Natural killer cell (primary cell): ENCODE results near the gene NME7. TPM values are rescaled to one million over a fixed set of nuclear protein-coding genes. Genes with fewer than 3 reads are reported as not detected.
"Not testable (repeated sequence)": the region's sequence is repeated elsewhere in the genome, so short reads cannot be mapped to it uniquely, and the experiment has no call there.

Source experiments
- ATAC-seq, 3 donors: fragments of 150-1000 bp in 2 of 3; fragments of 200-7000 bp in 1 of 3; cut with Tn5 transposase; 1 replicate in 1 of 3; 2 replicates in 2 of 3; pipeline ENCODE4 v1.10.0; 2021; ENCODE audit warnings: mild to moderate bottlenecking in 2 of 3, moderate library complexity in 2 of 3
- DNase-seq, 2 donors: peaks; one replicate each; pipeline versions ENCODE4 v3.0.0 to v3.0.0-alpha.2; 2013 to 2021; ENCODE audit warnings: mixed read lengths in 1 of 2
- H3K27ac ChIP-seq: one replicate; pipeline ENCODE4 v1.5.1; 2013; ENCODE audit warnings: mild to moderate bottlenecking, low read length
- H3K27me3 ChIP-seq: one replicate; pipeline ENCODE4 v1.6.1; 2013; ENCODE audit warnings: low read length; ENCODE audit not compliant: control insufficient read depth, insufficient read depth
- H3K36me3 ChIP-seq: one replicate; pipeline ENCODE4 v1.6.1; 2013; ENCODE audit warnings: low read length; ENCODE audit not compliant: control insufficient read depth, insufficient read depth
- H3K4me1 ChIP-seq: one replicate; pipeline ENCODE4 v1.6.1; 2013; ENCODE audit warnings: low read length; ENCODE audit not compliant: control insufficient read depth, insufficient read depth
- H3K4me3 ChIP-seq: one replicate; pipeline ENCODE4 v1.5.1; 2013; ENCODE audit warnings: low read length
- H3K9me3 ChIP-seq: one replicate; pipeline ENCODE4 v1.6.1; 2013; ENCODE audit warnings: low read length; ENCODE audit not compliant: control insufficient read depth, insufficient read depth
- H3K27ac Mint-ChIP-seq, 2 donors: one replicate each; pipeline ENCODE4 v1.8.0; 2022; ENCODE audit warnings: mild to moderate bottlenecking in 2 of 2, mixed read lengths in 2 of 2, moderate library complexity in 1 of 2
- H3K27me3 Mint-ChIP-seq, 2 donors: one replicate each; pipeline ENCODE4 v1.8.0; 2022; ENCODE audit warnings: low read depth in 2 of 2, mixed read lengths in 2 of 2
- H3K36me3 Mint-ChIP-seq: one replicate; pipeline ENCODE4 v1.8.0; 2022; ENCODE audit warnings: mixed read lengths
- H3K4me1 Mint-ChIP-seq, 2 donors: one replicate each; pipeline ENCODE4 v1.8.0; 2022; ENCODE audit warnings: mixed read lengths in 2 of 2
- H3K4me3 Mint-ChIP-seq: one replicate; pipeline ENCODE4 v1.8.0; 2022; ENCODE audit warnings: mild to moderate bottlenecking, moderate library complexity, mixed read lengths
- H3K9me3 Mint-ChIP-seq, 2 donors: one replicate each; pipeline ENCODE4 v1.8.0; 2022; ENCODE audit warnings: mixed read lengths in 2 of 2
- CTCF ChIP-seq: fragments of 200-600 bp; IDR thresholded peaks from one replicate; pipeline ENCODE4 v1.8.0; 2022; ENCODE audit warnings: antibody characterized with exemption
- WGBS: methylation state at CpG from one replicate; pipeline ENCODE4 v1.1.7; 2013; ENCODE audit warnings: missing lambda C conversion rate; ENCODE audit not compliant: insufficient coverage; 5-methylcytosine and 5-hydroxymethylcytosine counted together
- intact Hi-C: fragments of 100-400 bp; cut with micrococcal nuclease; formaldehyde crosslinking; loops from one replicate; pipeline ENCODE4 v1.14.2; 2022
- total RNA-seq, 4 donors: library from RNA; stranded (reverse); fragments of 120-200 nt in 1 of 4; gene quantifications; one replicate each; pipeline versions ENCODE4 v1.2.3 to v1.2.4, GENCODE V29; 2013 to 2022

NME7 gene
- total RNA-seq, 3 donors from 2014 or later (not counting 1 experiment from before 2014, with no cell fraction given) = 5.2 to 9.9 (median 9.8) TPM

GRCh38 chr1:169184812-169185211, 182.8 kb downstream of the NME7 start:
- Mint-ChIP-seq H3K4me1 (no peaks in the 10 kb centered on the region), H3K27ac (no peak overlapping the region), H3K27me3 (no peaks in the 10 kb centered on the region), H3K9me3 (no peaks in the 10 kb centered on the region), H3K4me3 (no peak overlapping the region), H3K36me3 (no peaks in the 10 kb centered on the region)
- WGBS = 50% methylated on average over 1 of the region's 1 CpG
- H3K27me3 ChIP-seq = no peaks in the 10 kb centered on the region
- H3K9me3 ChIP-seq = no peaks in the 10 kb centered on the region
- TF ChIP-seq CTCF = no peak
- no peaks in the 10 kb centered on the region for H3K36me3 ChIP-seq
- no peaks in the 10 kb centered on the region for H3K4me1 ChIP-seq
- no peak overlapping the region for H3K27ac ChIP-seq
- DNase-seq = no peak
- ATAC-seq = no peak
- no peak overlapping the region for H3K4me3 ChIP-seq
- intact Hi-C loops = no loop called here

DNA sequence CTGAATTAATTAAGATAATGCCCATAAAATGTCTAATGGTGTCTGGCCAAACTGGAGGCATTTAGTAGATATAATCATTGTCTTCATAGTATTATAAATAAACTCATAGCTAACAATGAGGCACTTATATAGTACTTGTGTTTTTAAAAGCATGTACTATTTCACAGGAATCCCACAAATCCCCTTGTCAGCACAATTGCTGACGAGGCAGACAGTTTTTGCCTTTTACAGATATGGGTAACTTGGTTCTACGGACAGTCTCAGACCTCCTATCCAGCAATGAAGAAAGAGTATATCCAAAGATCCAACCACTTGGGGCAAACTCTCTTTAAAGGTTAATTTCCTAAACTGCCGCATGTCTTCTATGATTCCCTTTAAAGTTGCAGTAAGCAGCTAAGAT, 187.4 kb downstream of the NME7 start:
- ATAC-seq (no peak), DNase-seq (no peak)
- Histone ChIP-seq H3K27ac (no peak overlapping the region), H3K9me3 (no peaks in the 10 kb centered on the region), H3K4me3 (no peak overlapping the region), H3K27me3 (no peaks in the 10 kb centered on the region), H3K4me1 (no peaks in the 10 kb centered on the region), H3K36me3 (no peaks in the 10 kb centered on the region)
- Mint-ChIP-seq H3K27me3 (no peaks in the 10 kb centered on the region), H3K27ac (no peak overlapping the region), H3K9me3 (no peaks in the 10 kb centered on the region), H3K36me3 (no peaks in the 10 kb centered on the region), H3K4me3 (no peak overlapping the region), H3K4me1 (no peaks in the 10 kb centered on the region)
- WGBS = 98% methylated on average over 3 of the region's 3 CpGs
- no peak for TF ChIP-seq CTCF
- intact Hi-C loops = no loop called here

DNA sequence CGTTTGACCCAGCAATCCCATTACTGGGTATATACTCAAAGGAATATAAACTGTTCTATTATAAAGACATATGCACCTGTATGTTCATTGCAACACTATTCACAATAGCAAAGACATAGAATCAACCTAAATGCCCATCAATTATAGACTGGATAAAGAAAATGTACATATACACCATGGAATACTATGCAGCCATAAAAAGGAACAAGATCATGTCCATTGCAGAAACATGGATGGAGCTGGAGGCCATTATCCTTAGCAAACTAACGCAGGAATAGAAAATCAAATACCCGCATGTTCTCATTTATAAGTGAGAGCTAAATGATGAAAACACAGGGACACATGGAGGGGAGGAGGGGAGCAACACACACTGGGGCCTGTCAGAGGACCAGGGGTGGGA, 188.2 kb downstream of the NME7 start:
- DNase-seq, H3K9me3 Mint-ChIP-seq, ATAC-seq, intact Hi-C loops, H3K4me1 ChIP-seq, H3K27ac Mint-ChIP-seq, H3K27me3 Mint-ChIP-seq, H3K36me3 ChIP-seq, H3K27ac ChIP-seq, H3K4me3 Mint-ChIP-seq, H3K27me3 ChIP-seq, H3K9me3 ChIP-seq, H3K36me3 Mint-ChIP-seq, H3K4me1 Mint-ChIP-seq, H3K4me3 ChIP-seq: not testable (repeated sequence)
- WGBS = 97% methylated on average over 2 of the region's 3 CpGs

- Mint-ChIP-seq H3K27ac (no peak overlapping the region), H3K36me3 (no peaks in the 10 kb centered on the region), H3K4me3 (no peak overlapping the region), H3K27me3 (no peaks in the 10 kb centered on the region), H3K9me3 (no peaks in the 10 kb centered on the region), H3K4me1 (no peaks in the 10 kb centered on the region)
- Histone ChIP-seq H3K36me3 (no peaks in the 10 kb centered on the region), H3K27ac (no peak overlapping the region), H3K9me3 (no peaks in the 10 kb centered on the region), H3K4me3 (no peak overlapping the region), H3K27me3 (no peaks in the 10 kb centered on the region), H3K4me1 (no peaks in the 10 kb centered on the region)
- intact Hi-C loops = no loop called here
- ATAC-seq (peak in 1 of 3 donors; percentile 30), DNase-seq (no peak)
- 71% methylated on average over 1 of the region's 2 CpGs for WGBS
- TF ChIP-seq CTCF = no peak
Measured at GRCh38 chr1:169175461-169175860, 192.1 kb downstream of the NME7 start.
